HCT116 (cell line): ENCODE results near the gene FXYD1. TPM values are rescaled to one million over a fixed set of nuclear protein-coding genes. Genes with fewer than 3 reads are reported as not detected.

ENCODE experiments used
- ATAC-seq: fragments of 200-7000 bp; cut with Tn5 transposase; 2 replicates; pipeline ENCODE4 v1.9.1; 2020; ENCODE audit warnings: mild to moderate bottlenecking, moderate library complexity
- BruUV-seq: library from RNA; stranded (reverse); fragments of 400-500 nt; replicated peaks from 2 replicates; lab custom pipeline; 2021; lab: Mats Ljungman, UMichigan
- CTCF ChIA-PET: fragments of 300-600 bp; sonication (Branson Sonifier 250); formaldehyde crosslinking; loops from one replicate; lab custom pipeline; 2021; ENCODE audit warnings: antibody characterized with exemption; lab: Charles Lee
- POLR2A ChIA-PET: fragments of 300-600, 350-600 bp; sonication (Branson Sonifier 250); formaldehyde crosslinking; loops from one replicate; lab custom pipeline; 2021; ENCODE audit warnings: antibody characterized with exemption; lab: Charles Lee
- RAD21 ChIA-PET, 2 experiments: fragments of 300-600 bp; sonication (Branson Sonifier 250); formaldehyde crosslinking; loops; one replicate each; lab custom pipeline; 2023; ENCODE audit warnings: low total read pairs in 2 of 2; ENCODE audit not compliant: uncharacterized antibody in 2 of 2, unreplicated experiment in 2 of 2, low non-redundant PET in 1 of 2; lab: Charles Lee
- DNase-seq: peaks from one replicate; pipeline ENCODE4 v3.0.0-alpha.2; 2010; ENCODE audit warnings: low read depth, low spot score
- H2AFZ ChIP-seq: fragments of 200-600 bp; shearing (Covaris generic), sonication (generic); 2 replicates; pipeline ENCODE4 v1.6.1; 2017; ENCODE audit warnings: low read depth, mixed run types, mixed read lengths, antibody characterized with exemption, low read length; ENCODE audit not compliant: poor library complexity, severe bottlenecking
- H3K27ac ChIP-seq: 2 replicates; pipeline ENCODE4 v1.5.1; 2012; ENCODE audit warnings: low read depth, low read length
- H3K27me3 ChIP-seq: fragments of 200-600 bp; sonication (generic); 2 replicates; pipeline ENCODE4 v1.6.1; 2016; ENCODE audit warnings: mixed run types, low read length, mixed read lengths; ENCODE audit not compliant: insufficient read depth
- H3K36me3 ChIP-seq, 2 experiments: fragments of 200-500 bp in 1 of 2; fragments of 200-600 bp in 1 of 2; sonication (Bioruptor generic) in 1 of 2; sonication (generic) in 1 of 2; 2 replicates each; pipeline versions ENCODE4 v1.5.1 to v1.6.1; 2014 to 2016; ENCODE audit warnings: low read length in 2 of 2, inconsistent platforms in 1 of 2, mixed read lengths in 1 of 2, mixed run types in 1 of 2; ENCODE audit not compliant: insufficient read depth in 2 of 2, control insufficient read depth in 1 of 2
- H3K4me1 ChIP-seq, 2 experiments: fragments of 200-600 bp in 1 of 2; sonication (generic) in 1 of 2; 2 replicates each; pipeline versions ENCODE4 v1.5.1 to v1.6.1; 2012 to 2017; ENCODE audit warnings: low read length in 2 of 2, inconsistent platforms in 1 of 2, mild to moderate bottlenecking in 1 of 2, mixed read lengths in 1 of 2, mixed run types in 1 of 2, moderate library complexity in 1 of 2; ENCODE audit not compliant: insufficient read depth in 2 of 2, control insufficient read depth in 1 of 2
- H3K4me2 ChIP-seq: fragments of 200-600 bp; sonication (generic); 2 replicates; pipeline ENCODE4 v1.6.1; 2017; ENCODE audit warnings: mixed run types, low read length, mixed read lengths
- H3K4me3 ChIP-seq, 2 experiments: fragments of 200-600 bp in 1 of 2; sonication (generic) in 1 of 2; replicated peaks in 1 of 2; 2 replicates each; pipeline ENCODE4 v1.5.1; 2011 to 2016; ENCODE audit warnings: low read length in 2 of 2, control low read depth in 1 of 2, low read depth in 1 of 2, mild to moderate bottlenecking in 1 of 2, mixed read lengths in 1 of 2, mixed run types in 1 of 2
- H3K79me2 ChIP-seq: fragments of 200-600 bp; sonication (generic); 2 replicates; pipeline ENCODE4 v1.6.1; 2017; ENCODE audit warnings: mild to moderate bottlenecking, mixed run types, low read length, moderate library complexity, mixed read lengths; ENCODE audit not compliant: insufficient read depth
- H3K9ac ChIP-seq: fragments of 200-600 bp; sonication (generic); 2 replicates; pipeline ENCODE4 v1.6.1; 2016; ENCODE audit warnings: low read length, mixed read lengths
- H3K9me2 ChIP-seq: fragments of 200-600 bp; sonication (generic), shearing (Covaris generic); 2 replicates; pipeline ENCODE4 v1.6.1; 2017; ENCODE audit warnings: mixed run types, mild to moderate bottlenecking, moderate library complexity; ENCODE audit not compliant: insufficient read depth
- H3K9me3 ChIP-seq, 2 experiments: fragments of 200-500 bp in 1 of 2; fragments of 200-600 bp in 1 of 2; sonication (Bioruptor generic) in 1 of 2; sonication (generic) in 1 of 2; 2 replicates each; pipeline ENCODE4 v1.6.1; 2014 to 2017; ENCODE audit warnings: low read length in 2 of 2, mixed read lengths in 2 of 2, inconsistent platforms in 1 of 2, low read depth in 1 of 2, mild to moderate bottlenecking in 1 of 2, mixed run types in 1 of 2, moderate library complexity in 1 of 2; ENCODE audit not compliant: control insufficient read depth in 1 of 2, insufficient read depth in 1 of 2
- H4K20me1 ChIP-seq: fragments of 200-600 bp; sonication (generic), shearing (Covaris generic); 2 replicates; pipeline ENCODE4 v1.6.1; 2017; ENCODE audit warnings: mixed run types, mild to moderate bottlenecking, moderate library complexity; ENCODE audit not compliant: insufficient read depth
- FOSL1 ChIP-seq: IDR thresholded peaks from 2 replicates; pipeline ENCODE4 v1.6.1; 2012; ENCODE audit warnings: low read depth
- POLR2AphosphoS5 ChIP-seq: IDR thresholded peaks from 2 replicates; pipeline ENCODE4 v1.6.1; 2011; ENCODE audit warnings: mild to moderate bottlenecking, low read depth, low read length, moderate library complexity
- RAD21 ChIP-seq: IDR thresholded peaks from 2 replicates; pipeline ENCODE4 v1.6.1; 2012; ENCODE audit warnings: low read depth, mild to moderate bottlenecking
- YY1 ChIP-seq: IDR thresholded peaks from 2 replicates; pipeline ENCODE4 v1.6.1; 2011; ENCODE audit warnings: low read length, low read depth, moderate library complexity, mild to moderate bottlenecking; ENCODE audit not compliant: insufficient replicate concordance; ENCODE audit errors: extremely low read depth
- intact Hi-C: fragments of 100-400 bp; cut with micrococcal nuclease; formaldehyde crosslinking; loops from 2 replicates; pipeline ENCODE4 v1.10.0; 2022
- total RNA-seq: library from RNA; stranded (reverse); gene quantifications from one replicate; pipeline ENCODE4 v1.2.1, GENCODE V29; 2021; ENCODE audit not compliant: unreplicated experiment
- TF ChIP-seq, protein P1 (sequence below): IDR thresholded peaks from 2 replicates; pipeline ENCODE4 v1.6.1; 2012
- TF ChIP-seq, protein P2 (sequence below), 3 experiments: fragments of 200-600 bp in 1 of 3; sonication (generic) in 1 of 3; IDR thresholded peaks in 2 of 3; conservative IDR thresholded peaks in 1 of 3; 2 replicates each; pipeline ENCODE4 v1.5.1; 2012 to 2017; ENCODE audit warnings: low read depth in 2 of 3, low read length in 2 of 3, antibody characterized with exemption in 1 of 3, borderline replicate concordance in 1 of 3, control low read depth in 1 of 3, mild to moderate bottlenecking in 1 of 3, mixed read lengths in 1 of 3, mixed run types in 1 of 3, moderate library complexity in 1 of 3; ENCODE audit not compliant: insufficient read depth in 1 of 3

Gene FXYD1
- total RNA-seq, 1 experiment from 2014 or later, result 7.8 TPM

DNA sequence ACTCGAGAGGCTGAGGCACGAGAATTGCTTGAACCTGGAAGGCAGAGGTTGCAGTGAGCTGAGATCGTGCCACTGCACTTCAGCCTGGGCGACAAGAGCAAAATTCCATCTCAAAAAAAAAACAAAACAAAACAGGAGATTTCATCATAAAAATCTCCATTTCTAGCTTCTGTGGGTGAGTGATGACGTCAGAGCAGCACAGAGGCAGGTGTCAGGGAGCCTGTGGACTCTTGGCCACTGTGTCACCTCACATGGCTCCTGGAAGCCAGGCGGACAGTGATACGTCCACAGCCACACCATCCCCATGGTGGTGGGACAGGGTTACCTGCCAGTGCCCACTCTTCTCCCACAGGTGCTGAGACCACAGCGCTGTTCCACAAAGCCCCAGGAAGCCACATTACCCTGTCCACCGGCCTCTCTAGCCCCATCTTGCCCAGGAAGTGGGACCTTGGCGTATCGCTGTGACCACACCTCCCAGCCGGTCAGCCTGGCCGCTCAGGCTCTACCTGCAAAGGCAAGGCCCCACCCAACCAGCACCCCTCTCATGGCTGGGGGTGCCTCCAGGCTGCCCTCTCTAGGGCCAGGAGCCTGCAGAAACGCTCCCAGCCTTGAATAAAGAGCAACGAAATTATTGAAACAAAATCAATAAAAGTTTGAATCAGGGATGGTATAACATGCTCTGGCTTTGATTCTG is 25.5 kb upstream of the FXYD1 start:
- no peak overlapping the region for H2AFZ ChIP-seq
- H3K4me2 ChIP-seq, result no peak overlapping the region
- intact Hi-C loops, result no loop called here
- peaks cover 23 to 55% of the 10 kb centered on the region in 2 experiments for H3K4me1 ChIP-seq
- no peaks in the 10 kb centered on the region for H3K9me3 ChIP-seq
- no peak overlapping the region for H3K9ac ChIP-seq
- no peak for ATAC-seq
- TF ChIP-seq YY1 (no peak), POLR2AphosphoS5 (no peak)
- TF ChIP-seq, protein P1, sequence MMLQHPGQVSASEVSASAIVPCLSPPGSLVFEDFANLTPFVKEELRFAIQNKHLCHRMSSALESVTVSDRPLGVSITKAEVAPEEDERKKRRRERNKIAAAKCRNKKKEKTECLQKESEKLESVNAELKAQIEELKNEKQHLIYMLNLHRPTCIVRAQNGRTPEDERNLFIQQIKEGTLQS, result no peak
- no peaks in the 10 kb centered on the region for H3K79me2 ChIP-seq
- no peaks in the 10 kb centered on the region for H4K20me1 ChIP-seq
- no peaks in the 10 kb centered on the region for H3K36me3 ChIP-seq
- H3K9me2 ChIP-seq, result no peaks in the 10 kb centered on the region
- no peak for DNase-seq
- ChIA-PET POLR2A (interaction anchor here (1.5 kb wide), 1 partner anchor 28 kb away, joined by 3 read pairs; no protein-coding TSS in a partner anchor), CTCF (no interaction called here), RAD21 (interaction anchor here in 1 of 2 experiments (0.7 kb wide), 1 partner anchor 305 kb away, joined by 3 read pairs; no protein-coding TSS in a partner anchor)
- BruUV-seq, result no TSS peak
- H3K4me3 ChIP-seq, result no peak overlapping the region
- H3K27me3 ChIP-seq, result no peaks in the 10 kb centered on the region
- no peak overlapping the region for H3K27ac ChIP-seq

DNA sequence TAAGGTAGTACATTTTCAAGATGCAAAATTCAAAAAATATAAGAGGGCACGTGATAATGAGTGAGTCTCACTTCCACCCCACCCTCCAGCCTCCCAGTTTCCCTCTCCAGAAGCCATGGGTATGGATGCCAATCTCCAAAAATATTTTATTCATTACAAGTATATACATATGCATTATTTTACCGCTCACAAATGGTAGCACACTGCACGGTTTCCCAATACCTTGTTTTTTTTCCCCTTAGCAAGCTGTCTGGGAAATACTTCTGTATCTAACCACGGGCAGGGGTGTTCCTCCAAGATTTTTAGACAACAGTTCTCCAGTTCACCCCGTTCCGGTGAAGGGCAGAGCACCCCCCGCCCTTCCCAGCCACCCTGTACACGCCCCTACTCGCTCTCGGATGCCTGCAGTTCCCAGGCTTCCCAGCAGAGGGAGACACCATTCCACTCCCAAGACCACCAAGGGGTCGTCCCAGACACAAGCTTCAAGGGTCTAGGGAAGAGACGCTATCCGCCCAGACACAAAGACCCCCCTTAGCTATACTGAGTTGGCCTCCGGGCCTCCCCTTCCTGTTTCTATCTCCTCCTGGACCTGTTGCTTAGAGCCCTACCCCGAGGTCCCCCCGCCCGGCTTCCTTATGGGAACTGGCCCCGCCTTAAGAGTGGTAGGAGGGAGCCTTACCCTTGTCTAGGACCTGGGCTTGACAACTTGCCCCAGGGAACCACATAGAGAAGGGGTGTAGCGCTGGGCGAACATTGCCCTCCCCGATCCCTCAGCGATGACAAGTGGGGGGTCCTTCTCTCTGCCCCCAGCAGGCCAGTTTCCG is 24.1 kb upstream of the FXYD1 start:
- Histone ChIP-seq H3K4me3 (peak overlapping the region; percentile 32 to 54), H3K9ac (peak overlapping the region; percentile 14), H4K20me1 (no peaks in the 10 kb centered on the region), H3K9me2 (no peaks in the 10 kb centered on the region), H3K27me3 (no peaks in the 10 kb centered on the region), H3K36me3 (no peaks in the 10 kb centered on the region), H3K4me2 (peak overlapping the region; percentile 81)
- DNase-seq, result peak; percentile 51
- TF ChIP-seq, protein P2, sequence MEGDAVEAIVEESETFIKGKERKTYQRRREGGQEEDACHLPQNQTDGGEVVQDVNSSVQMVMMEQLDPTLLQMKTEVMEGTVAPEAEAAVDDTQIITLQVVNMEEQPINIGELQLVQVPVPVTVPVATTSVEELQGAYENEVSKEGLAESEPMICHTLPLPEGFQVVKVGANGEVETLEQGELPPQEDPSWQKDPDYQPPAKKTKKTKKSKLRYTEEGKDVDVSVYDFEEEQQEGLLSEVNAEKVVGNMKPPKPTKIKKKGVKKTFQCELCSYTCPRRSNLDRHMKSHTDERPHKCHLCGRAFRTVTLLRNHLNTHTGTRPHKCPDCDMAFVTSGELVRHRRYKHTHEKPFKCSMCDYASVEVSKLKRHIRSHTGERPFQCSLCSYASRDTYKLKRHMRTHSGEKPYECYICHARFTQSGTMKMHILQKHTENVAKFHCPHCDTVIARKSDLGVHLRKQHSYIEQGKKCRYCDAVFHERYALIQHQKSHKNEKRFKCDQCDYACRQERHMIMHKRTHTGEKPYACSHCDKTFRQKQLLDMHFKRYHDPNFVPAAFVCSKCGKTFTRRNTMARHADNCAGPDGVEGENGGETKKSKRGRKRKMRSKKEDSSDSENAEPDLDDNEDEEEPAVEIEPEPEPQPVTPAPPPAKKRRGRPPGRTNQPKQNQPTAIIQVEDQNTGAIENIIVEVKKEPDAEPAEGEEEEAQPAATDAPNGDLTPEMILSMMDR (IDR thresholded peaks at IDR 0.05 in 2 of 3, conservative IDR thresholded peaks at IDR 0.05 in 1 of 3; ENCODE audit: borderline replicate concordance in 1 of 3, insufficient read depth in 1 of 3, low read depth in 2 of 3, low read length in 2 of 3), result peak; percentile 76 to 99 (median 96)
- peak; percentile 75 for TF ChIP-seq RAD21
- no peak for TF ChIP-seq FOSL1
- TF ChIP-seq, all 23 proteins: peak for 2
- peak overlapping the region; percentile 25; the same call in 1 of the 2 replicates for H3K27ac ChIP-seq
- no peaks in the 10 kb centered on the region for H3K9me3 ChIP-seq
- no peaks in the 10 kb centered on the region for H3K79me2 ChIP-seq
- intact Hi-C loops, result no loop called here
- CTCF ChIA-PET, result interaction anchor here (0.7 to 2.3 kb wide), 6 partner anchors 10 to 49 kb away, joined by 3 to 11 read pairs (median 6); partner anchors contain the start of gene LGI4
- POLR2A ChIA-PET, result no interaction called here
- peak overlapping the region; percentile 85 for H2AFZ ChIP-seq
- H3K4me1 ChIP-seq, result peaks cover 18 to 40% of the 10 kb centered on the region in 2 experiments
- peak; percentile 76 for ATAC-seq
- BruUV-seq, result no TSS peak
- RAD21 ChIA-PET, result interaction anchor here in 1 of 2 experiments (1.3 kb wide), 1 partner anchor 27 kb away, joined by 5 read pairs; no protein-coding TSS in a partner anchor
